ENCODE measurements around the gene GCNT2. TPM values are rescaled to one million over a fixed set of nuclear protein-coding genes. Genes with fewer than 3 reads are reported as not detected.
"Not testable (repeated sequence)": the region's sequence is repeated elsewhere in the genome, so short reads cannot be mapped to it uniquely, and the experiment has no call there.

The GCNT2 gene
- total RNA-seq, 1 experiment from 2014 or later = 18.3 TPM

- H3K4me3 ChIP-seq (ENCODE audit: low read length); H3K9ac ChIP-seq (ENCODE audit: low read length); POLR2A ChIA-PET (ENCODE audit: unreplicated experiment); H3K4me1 ChIP-seq (ENCODE audit: insufficient read depth, low read length); H3K27me3 ChIP-seq (ENCODE audit: low read length); DNase-seq; H3K4me2 ChIP-seq (ENCODE audit: low read length); intact Hi-C loops (cut with micrococcal nuclease); H2AFZ ChIP-seq (ENCODE audit: low read length); H3F3A ChIP-seq (ENCODE audit: low read length, unreplicated experiment); H3K27ac ChIP-seq (ENCODE audit: low read length); ATAC-seq; H4K20me1 ChIP-seq (ENCODE audit: low read length); H3K9me2 ChIP-seq (replicated peaks; ENCODE audit: low read length); H3K79me2 ChIP-seq (ENCODE audit: low read length); CTCF ChIA-PET; H3K9me3 ChIP-seq (ENCODE audit: low read length); BruUV-seq (replicated peaks); H3K36me3 ChIP-seq (ENCODE audit: low read depth, low read length): not testable (repeated sequence)
Observed at GRCh38 chr6:10575519-10575918, 54.4 kb downstream of the GCNT2 start.

DNA sequence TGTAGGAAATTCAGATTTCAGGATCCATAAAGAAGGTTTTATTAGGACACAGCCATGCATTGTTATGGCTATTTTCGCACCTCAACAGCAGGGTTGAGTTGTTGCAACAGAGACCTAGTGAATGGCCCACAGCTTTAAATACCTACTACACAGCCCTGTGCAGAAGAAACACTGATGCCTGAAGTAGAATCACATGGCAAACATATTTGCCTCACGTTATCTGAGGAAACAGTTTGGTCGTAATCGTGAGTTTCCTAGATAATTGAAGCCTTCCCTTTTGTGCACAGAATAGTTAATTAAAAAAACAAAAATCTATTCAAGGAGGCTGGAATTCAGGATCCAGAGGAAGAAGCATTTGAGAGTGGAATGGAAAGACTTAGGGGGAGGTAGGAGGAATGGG, 55.1 kb downstream of the GCNT2 start:
- intact Hi-C loops (cut with micrococcal nuclease) = no loop called here
- H3K4me3 ChIP-seq (ENCODE audit: low read length) = no peak overlapping the region
- CTCF ChIA-PET = no interaction called here

DNA sequence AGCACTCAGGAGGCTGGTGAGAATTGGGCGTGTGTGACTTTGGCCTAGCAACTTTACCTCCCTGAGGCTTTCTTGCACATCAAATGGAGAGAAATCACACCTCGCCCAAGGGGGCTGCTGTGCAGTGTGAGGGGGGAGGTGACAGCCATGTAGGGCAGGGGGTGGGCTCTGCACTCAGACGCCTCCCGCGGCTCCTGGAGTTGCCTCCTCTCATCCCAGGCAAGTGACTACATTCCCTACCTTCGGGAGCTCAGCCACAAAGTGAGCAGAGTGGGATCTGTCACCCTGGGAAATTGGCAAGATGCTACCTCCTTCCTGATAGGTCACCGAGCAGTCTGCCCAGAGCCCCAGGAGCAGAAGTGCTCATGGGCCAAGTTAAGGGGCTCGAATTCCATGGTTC, 56.0 kb downstream of the GCNT2 start:
- H4K20me1 ChIP-seq (ENCODE audit: low read length) = no peaks in the 10 kb centered on the region
- H3K4me2 ChIP-seq (ENCODE audit: low read length) = no peak overlapping the region
- ChIA-PET CTCF (no interaction called here), POLR2A (ENCODE audit: unreplicated experiment) (no interaction called here)
- no peak overlapping the region for H3K27ac ChIP-seq (ENCODE audit: low read length)
- no peak for DNase-seq
- no peaks in the 10 kb centered on the region for H3K27me3 ChIP-seq (ENCODE audit: low read length)
- H3K4me1 ChIP-seq (ENCODE audit: insufficient read depth, low read length) = no peaks in the 10 kb centered on the region
- no peaks in the 10 kb centered on the region for H3K9me3 ChIP-seq (ENCODE audit: low read length)
- H3K4me3 ChIP-seq (ENCODE audit: low read length) = no peak overlapping the region
- no peaks in the 10 kb centered on the region for H3K9me2 ChIP-seq (replicated peaks; ENCODE audit: low read length)
- no peak overlapping the region for H3K9ac ChIP-seq (ENCODE audit: low read length)
- ATAC-seq = no peak
- H3F3A ChIP-seq (ENCODE audit: low read length, unreplicated experiment) = no peaks in the 10 kb centered on the region
- no TSS peak for BruUV-seq (replicated peaks)
- no peak overlapping the region for H2AFZ ChIP-seq (ENCODE audit: low read length)
- H3K36me3 ChIP-seq (ENCODE audit: low read depth, low read length) = no peaks in the 10 kb centered on the region
- no peak for TF ChIP-seq CTCF (conservative IDR thresholded peaks at IDR 0.05; ENCODE audit: low read depth, low read length)
- TF ChIP-seq EZH2 (IDR thresholded peaks at IDR 0.05; ENCODE audit: low read length, unreplicated experiment) = no peak
- no peak for TF ChIP-seq EZH2phosphoT487 (IDR thresholded peaks at IDR 0.05; ENCODE audit: borderline replicate concordance, low read length)
- intact Hi-C loops (cut with micrococcal nuclease) = no loop called here
- no peaks in the 10 kb centered on the region for H3K79me2 ChIP-seq (ENCODE audit: low read length)

More for the DNA sequence above, 55.1 kb downstream of the GCNT2 start:
- H3K9ac ChIP-seq (ENCODE audit: low read length) = no peak overlapping the region
- H3K27ac ChIP-seq (ENCODE audit: low read length) = no peak overlapping the region
- DNase-seq (no peak), ATAC-seq (no peak)
- no peak overlapping the region for H3K4me2 ChIP-seq (ENCODE audit: low read length)
- no peaks in the 10 kb centered on the region for H3K9me3 ChIP-seq (ENCODE audit: low read length)
- no peaks in the 10 kb centered on the region for H3K27me3 ChIP-seq (ENCODE audit: low read length)
- H4K20me1 ChIP-seq (ENCODE audit: low read length) = no peaks in the 10 kb centered on the region
- TF ChIP-seq EZH2phosphoT487 (IDR thresholded peaks at IDR 0.05; ENCODE audit: borderline replicate concordance, low read length) (no peak), EZH2 (IDR thresholded peaks at IDR 0.05; ENCODE audit: low read length, unreplicated experiment) (no peak), CTCF (conservative IDR thresholded peaks at IDR 0.05; ENCODE audit: low read depth, low read length) (no peak)
- no peaks in the 10 kb centered on the region for H3K79me2 ChIP-seq (ENCODE audit: low read length)
- H3F3A ChIP-seq (ENCODE audit: low read length, unreplicated experiment) = no peaks in the 10 kb centered on the region
- H3K4me1 ChIP-seq (ENCODE audit: insufficient read depth, low read length) = no peaks in the 10 kb centered on the region
- no peaks in the 10 kb centered on the region for H3K9me2 ChIP-seq (replicated peaks; ENCODE audit: low read length)
- no peaks in the 10 kb centered on the region for H3K36me3 ChIP-seq (ENCODE audit: low read depth, low read length)
- BruUV-seq (replicated peaks) = no TSS peak
- POLR2A ChIA-PET (ENCODE audit: unreplicated experiment) = no interaction called here
- no peak overlapping the region for H2AFZ ChIP-seq (ENCODE audit: low read length)
